H9 (cell line): Measurements from ENCODE around the gene BACH2. TPM values are rescaled to one million over a fixed set of nuclear protein-coding genes. Genes with fewer than 3 reads are reported as not detected.

Experiments used
- DNase-seq: peaks from one replicate; pipeline ENCODE4 v3.0.0-alpha.2; 2017
- H2AFZ ChIP-seq: one replicate; pipeline ENCODE4 v1.6.1; 2013; ENCODE audit warnings: mild to moderate bottlenecking, low read length, control low read depth, moderate library complexity
- H2AK5ac ChIP-seq: 2 replicates; pipeline ENCODE4 v1.6.1; 2013; ENCODE audit warnings: low read length, control low read depth, mixed read lengths; ENCODE audit not compliant: insufficient read length
- H2BK120ac ChIP-seq: one replicate; pipeline ENCODE4 v1.6.1; 2013; ENCODE audit warnings: low read depth, mild to moderate bottlenecking, low read length, control low read depth, inconsistent platforms; ENCODE audit not compliant: poor library complexity, severe bottlenecking
- H2BK12ac ChIP-seq: 2 replicates; pipeline ENCODE4 v1.6.1; 2013; ENCODE audit warnings: low read length, control low read depth, mixed read lengths, low read depth; ENCODE audit not compliant: insufficient read length
- H2BK15ac ChIP-seq: 2 replicates; pipeline ENCODE4 v1.6.1; 2013; ENCODE audit warnings: low read depth, low read length, control low read depth
- H2BK20ac ChIP-seq: one replicate; pipeline ENCODE4 v1.6.1; 2013; ENCODE audit warnings: low read depth, mild to moderate bottlenecking, low read length, control low read depth, inconsistent platforms; ENCODE audit not compliant: poor library complexity, severe bottlenecking
- H2BK5ac ChIP-seq: 2 replicates; pipeline ENCODE4 v1.6.1; 2013; ENCODE audit warnings: low read length, control low read depth, mixed read lengths; ENCODE audit not compliant: insufficient read length
- H3K14ac ChIP-seq: 2 replicates; pipeline ENCODE4 v1.6.1; 2013; ENCODE audit warnings: low read length, control low read depth; ENCODE audit not compliant: insufficient read depth
- H3K18ac ChIP-seq: 2 replicates; pipeline ENCODE4 v1.6.1; 2013; ENCODE audit warnings: low read depth, mild to moderate bottlenecking, mixed read lengths, low read length, control low read depth; ENCODE audit not compliant: insufficient read length
- H3K23ac ChIP-seq: 2 replicates; pipeline ENCODE4 v1.6.1; 2013; ENCODE audit warnings: low read length, control low read depth, mixed read lengths, low read depth; ENCODE audit not compliant: insufficient read length
- H3K23me2 ChIP-seq: 2 replicates; pipeline ENCODE4 v1.6.1; 2013; ENCODE audit warnings: low read depth, mild to moderate bottlenecking, mixed read lengths, low read length, control low read depth; ENCODE audit not compliant: insufficient read length, poor library complexity, severe bottlenecking
- H3K27ac ChIP-seq: 2 replicates; pipeline ENCODE4 v1.5.1; 2013; ENCODE audit warnings: low read length, control low read depth, mixed read lengths, low read depth; ENCODE audit not compliant: insufficient read length
- H3K27me3 ChIP-seq: 2 replicates; pipeline ENCODE4 v1.6.1; 2013; ENCODE audit warnings: low read length, control low read depth, inconsistent platforms; ENCODE audit not compliant: insufficient read depth
- H3K4ac ChIP-seq: 2 replicates; pipeline ENCODE4 v1.6.1; 2013; ENCODE audit warnings: low read depth, mild to moderate bottlenecking, control low read depth, inconsistent platforms, low read length, moderate library complexity
- H3K4me1 ChIP-seq: 2 replicates; pipeline ENCODE4 v1.6.1; 2013; ENCODE audit warnings: low read length, control low read depth, inconsistent platforms; ENCODE audit not compliant: insufficient read depth
- H3K4me2 ChIP-seq: 2 replicates; pipeline ENCODE4 v1.6.1; 2013; ENCODE audit warnings: low read length, control low read depth, mixed read lengths; ENCODE audit not compliant: insufficient read length, insufficient read depth
- H3K56ac ChIP-seq: 2 replicates; pipeline ENCODE4 v1.6.1; 2013; ENCODE audit warnings: low read depth, mild to moderate bottlenecking, mixed read lengths, low read length, control low read depth; ENCODE audit not compliant: insufficient read length
- H3K79me1 ChIP-seq: 2 replicates; pipeline ENCODE4 v1.6.1; 2013; ENCODE audit warnings: low read depth, mild to moderate bottlenecking, moderate library complexity, low read length, control low read depth, inconsistent platforms; ENCODE audit not compliant: insufficient read depth, poor library complexity, severe bottlenecking
- H3K79me2 ChIP-seq: 2 replicates; pipeline ENCODE4 v1.6.1; 2013; ENCODE audit warnings: low read length, control low read depth, inconsistent platforms; ENCODE audit not compliant: insufficient read depth
- H3K9ac ChIP-seq: 2 replicates; pipeline ENCODE4 v1.6.1; 2013; ENCODE audit warnings: low read length, control low read depth, mixed read lengths; ENCODE audit not compliant: insufficient read length; ENCODE audit errors: extremely low read depth
- H3K9me3 ChIP-seq: one replicate; pipeline ENCODE4 v1.6.1; 2013; ENCODE audit warnings: low read depth, low read length, inconsistent platforms; ENCODE audit not compliant: control insufficient read depth
- H3T11ph ChIP-seq: one replicate; pipeline ENCODE4 v1.6.1; 2013; ENCODE audit warnings: mild to moderate bottlenecking, low read length, control low read depth, inconsistent platforms
- H4K20me1 ChIP-seq: one replicate; pipeline ENCODE4 v1.6.1; 2013; ENCODE audit not compliant: control insufficient read depth, insufficient read length, insufficient read depth
- H4K5ac ChIP-seq: 2 replicates; pipeline ENCODE4 v1.6.1; 2013; ENCODE audit warnings: low read depth, mild to moderate bottlenecking, mixed read lengths, low read length, control low read depth; ENCODE audit not compliant: insufficient read length
- H4K8ac ChIP-seq: replicated peaks from 2 replicates; pipeline ENCODE4 v1.6.1; 2013; ENCODE audit warnings: low read length, control low read depth, mixed read lengths, low read depth; ENCODE audit not compliant: insufficient read length
- H4K91ac ChIP-seq: 2 replicates; pipeline ENCODE4 v1.6.1; 2013; ENCODE audit warnings: low read depth, mild to moderate bottlenecking, moderate library complexity, mixed read lengths, low read length, control low read depth; ENCODE audit not compliant: insufficient read length
- H3K27ac Mint-ChIP-seq, 3 experiments: 2 replicates in 2 of 3; 3 replicates in 1 of 3; pipeline ENCODE4 v1.8.0; 2020 to 2021; ENCODE audit warnings: mixed read lengths in 3 of 3, mild to moderate bottlenecking in 1 of 3, moderate library complexity in 1 of 3
- H3K27me3 Mint-ChIP-seq: 2 replicates; pipeline ENCODE4 v1.8.0; 2021; ENCODE audit warnings: low read depth, mild to moderate bottlenecking, moderate library complexity, mixed read lengths
- H3K36me3 Mint-ChIP-seq, 3 experiments: 2 replicates in 2 of 3; 3 replicates in 1 of 3; pipeline ENCODE4 v1.8.0; 2020 to 2021; ENCODE audit warnings: low read depth in 3 of 3, mixed read lengths in 3 of 3; ENCODE audit not compliant: insufficient read depth in 1 of 3
- H3K4me1 Mint-ChIP-seq, 2 experiments: 2 replicates each; pipeline ENCODE4 v1.8.0; 2020; ENCODE audit warnings: mixed read lengths in 2 of 2
- H3K4me3 Mint-ChIP-seq, 2 experiments: 2 replicates in 1 of 2; 3 replicates in 1 of 2; pipeline ENCODE4 v1.8.0; 2020 to 2021; ENCODE audit warnings: mild to moderate bottlenecking in 2 of 2, mixed read lengths in 2 of 2, moderate library complexity in 1 of 2
- H3K9me3 Mint-ChIP-seq, 2 experiments: 2 replicates in 1 of 2; 3 replicates in 1 of 2; pipeline ENCODE4 v1.8.0; 2020; ENCODE audit warnings: mild to moderate bottlenecking in 2 of 2, mixed read lengths in 2 of 2, moderate library complexity in 1 of 2
- CTCF ChIP-seq: fragments of 200-600 bp; sonication (generic); conservative IDR thresholded peaks from 3 replicates; pipeline ENCODE4 v1.8.0; 2021; ENCODE audit warnings: antibody characterized with exemption, mild to moderate bottlenecking
- WGBS: extraction: QIAGEN DNeasy Blood & Tissue Kit; methylation state at CpG from one replicate; pipeline ENCODE4 v1.1.7; 2013; ENCODE audit warnings: missing lambda C conversion rate, low lambda C conversion rate, mixed read lengths; ENCODE audit not compliant: insufficient read length; ENCODE audit errors: extremely low coverage; 5-methylcytosine and 5-hydroxymethylcytosine counted together
- total RNA-seq: library from RNA; stranded (reverse); gene quantifications from 2 replicates; pipeline ENCODE4 v1.2.1, GENCODE V29; 2021

Gene BACH2
- total RNA-seq, 1 experiment from 2014 or later: 2.0 TPM

- H2AK5ac ChIP-seq: no peak overlapping the region
These were observed 8.2 kb downstream of the BACH2 start for GRCh38 chr6:90288404-90288803.

More at GRCh38 chr6:90288404-90288803, 8.2 kb downstream of the BACH2 start:
- Histone ChIP-seq H3K18ac (no peak overlapping the region), H3K4me1 (peaks cover 4% of the 10 kb centered on the region; the same call in 1 of the 2 replicates), H3K4ac (no peak overlapping the region), H2BK15ac (no peak overlapping the region), H4K5ac (no peak overlapping the region), H4K8ac (no peak overlapping the region), H3K56ac (no peak overlapping the region), H2AFZ (no peak overlapping the region), H3K4me2 (no peak overlapping the region), H3K79me2 (no peaks in the 10 kb centered on the region), H3K27me3 (no peaks in the 10 kb centered on the region), H2BK120ac (no peak overlapping the region), H2BK12ac (no peak overlapping the region), H2BK20ac (no peak overlapping the region), H3K9ac (no peak overlapping the region), H3K23ac (no peak overlapping the region), H2BK5ac (no peak overlapping the region), H3K14ac (no peak overlapping the region), H3K9me3 (no peaks in the 10 kb centered on the region), H3K23me2 (no peaks in the 10 kb centered on the region), H3K79me1 (no peaks in the 10 kb centered on the region), H3K27ac (no peak overlapping the region), H4K91ac (no peak overlapping the region), H4K20me1 (no peaks in the 10 kb centered on the region), H3T11ph (no peak overlapping the region)
- no peak for TF ChIP-seq CTCF
- DNase-seq: no peak
- H3K4me1 Mint-ChIP-seq: peaks cover 40 to 46% of the 10 kb centered on the region in 2 experiments
- H3K36me3 Mint-ChIP-seq: peaks cover 0 to 3% (median 0%) of the 10 kb centered on the region in 3 experiments; a peak in 1 of 7 replicates
- no CpG with 5 or more reads among the region's 1 CpG for WGBS
- no peak overlapping the region for H3K4me3 Mint-ChIP-seq
- no peaks in the 10 kb centered on the region for H3K9me3 Mint-ChIP-seq
- no peak overlapping the region for H3K27ac Mint-ChIP-seq
- H3K27me3 Mint-ChIP-seq: peaks cover 20% of the 10 kb centered on the region
